Effector CD8-positive, alpha-beta T cell (primary cell): Measurements from ENCODE around the gene RIC8A.

ENCODE experiments used
- DNase-seq: peaks from one replicate; lab custom pipeline; 2025; lab: John Stamatoyannopoulos, UW

RIC8A gene

DNA sequence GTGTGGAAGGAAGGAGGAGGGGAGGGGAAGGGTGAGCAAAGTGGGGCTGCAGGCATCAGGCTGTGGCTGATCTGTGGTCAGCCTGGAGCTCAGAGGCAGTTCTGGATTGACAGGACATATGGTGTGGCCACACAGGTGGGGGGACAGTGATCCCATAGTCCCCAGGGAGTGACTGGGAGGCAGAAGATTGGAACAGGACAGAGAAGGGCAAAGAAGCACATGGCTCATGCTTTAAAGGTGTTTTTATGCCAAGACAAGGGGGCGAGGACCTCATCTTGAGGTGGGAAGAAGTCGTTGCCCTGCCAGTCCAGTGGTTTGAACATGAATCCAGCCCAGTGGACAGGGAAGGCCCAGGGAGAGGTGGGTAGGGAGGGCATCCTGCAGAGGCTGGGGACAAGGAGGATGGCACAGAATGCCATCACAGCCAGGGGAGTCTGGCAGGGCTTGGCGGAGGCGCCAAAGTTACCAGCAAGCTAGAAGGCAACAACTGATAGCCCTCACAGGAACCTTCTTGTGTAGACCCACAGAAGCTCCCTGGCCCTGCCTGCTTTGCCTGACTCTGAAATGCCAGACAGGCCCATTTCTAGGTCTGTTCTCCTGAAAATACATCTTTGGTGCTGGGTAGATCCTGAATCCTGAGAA is 3.4 kb upstream of the RIC8A start:
- DNase-seq: no peak

DNA sequence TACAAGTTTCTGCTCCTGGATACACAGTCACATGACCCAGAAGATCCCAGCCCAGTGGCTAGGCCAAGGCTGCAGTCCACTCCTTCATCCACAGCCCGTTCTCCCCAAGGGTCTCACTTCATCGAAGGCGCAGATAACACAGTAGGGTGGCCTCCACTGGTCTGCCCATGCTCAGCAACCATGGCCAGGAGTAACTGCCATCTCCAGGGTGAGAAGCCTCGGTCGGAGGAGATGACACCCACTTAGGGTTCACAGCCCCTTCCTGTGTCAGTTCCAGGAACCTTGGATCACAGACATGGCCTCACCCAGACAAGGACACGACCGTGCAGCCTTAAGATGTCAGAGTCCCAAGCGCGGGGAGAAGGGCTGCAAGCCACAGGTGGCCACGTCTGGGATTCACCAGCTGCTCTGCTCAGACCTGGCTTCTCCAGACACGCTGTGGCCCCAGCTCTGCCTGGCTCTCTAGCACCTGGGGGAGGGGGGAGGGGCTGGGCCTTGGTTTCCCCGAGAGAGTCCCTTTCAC is 2.9 kb upstream of the RIC8A start:
- DNase-seq: no peak

DNA sequence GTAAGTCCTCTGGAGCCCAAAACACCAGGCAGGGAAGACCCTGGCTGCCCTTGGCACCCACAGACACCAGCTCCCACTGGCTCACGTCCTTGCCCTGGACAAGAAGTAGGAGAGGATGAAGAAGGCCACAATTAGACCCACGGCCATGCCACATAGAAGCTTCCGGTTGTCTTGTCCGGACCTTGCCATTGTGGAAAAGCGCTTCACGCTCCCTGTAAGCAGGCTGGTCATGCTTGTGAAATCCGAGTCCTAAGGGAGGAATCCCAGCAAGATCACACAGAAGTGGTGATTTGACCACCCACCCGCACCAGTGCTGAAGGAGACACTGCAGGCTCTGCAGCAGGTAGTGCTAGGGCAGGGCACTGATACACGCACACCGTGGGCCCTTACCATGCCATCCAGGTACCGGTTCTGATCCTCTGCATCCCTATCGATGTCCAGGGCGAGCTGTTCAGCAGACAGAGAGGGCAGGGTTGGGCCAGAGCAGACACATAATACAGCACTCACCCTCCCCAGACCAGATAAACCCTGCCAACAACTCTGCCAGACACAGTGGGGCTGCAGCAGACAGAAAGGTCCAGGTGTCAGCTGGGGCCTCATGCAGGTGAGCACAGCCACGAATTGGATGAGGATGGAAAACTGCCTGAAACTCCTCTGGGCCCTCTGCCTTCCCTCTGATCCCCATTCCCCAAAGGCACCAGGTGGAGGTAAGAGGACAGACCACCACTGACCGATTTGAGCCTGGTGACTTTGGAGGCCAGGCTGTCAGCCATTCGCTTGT is 2.1 kb upstream of the RIC8A start:
- no peak for DNase-seq

DNA sequence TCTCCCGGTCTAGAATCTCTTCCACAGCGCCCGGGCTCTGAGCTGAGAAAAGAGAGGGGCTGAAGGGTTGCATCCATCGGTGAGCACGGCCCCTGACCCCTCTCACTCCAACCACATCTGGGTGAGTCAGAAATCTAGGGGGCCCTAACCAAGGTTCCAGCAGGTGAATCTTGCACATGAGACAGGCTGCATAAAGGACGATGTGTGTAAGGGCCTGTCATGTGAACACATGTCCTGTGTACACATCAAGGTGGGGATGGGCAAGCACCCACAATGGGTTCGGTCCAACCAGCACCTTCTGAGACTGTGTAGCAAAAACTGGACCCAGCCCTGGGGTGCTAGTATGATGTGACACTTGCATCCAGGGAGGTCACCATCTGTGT is 1.5 kb upstream of the RIC8A start:
- DNase-seq: no peak

DNA sequence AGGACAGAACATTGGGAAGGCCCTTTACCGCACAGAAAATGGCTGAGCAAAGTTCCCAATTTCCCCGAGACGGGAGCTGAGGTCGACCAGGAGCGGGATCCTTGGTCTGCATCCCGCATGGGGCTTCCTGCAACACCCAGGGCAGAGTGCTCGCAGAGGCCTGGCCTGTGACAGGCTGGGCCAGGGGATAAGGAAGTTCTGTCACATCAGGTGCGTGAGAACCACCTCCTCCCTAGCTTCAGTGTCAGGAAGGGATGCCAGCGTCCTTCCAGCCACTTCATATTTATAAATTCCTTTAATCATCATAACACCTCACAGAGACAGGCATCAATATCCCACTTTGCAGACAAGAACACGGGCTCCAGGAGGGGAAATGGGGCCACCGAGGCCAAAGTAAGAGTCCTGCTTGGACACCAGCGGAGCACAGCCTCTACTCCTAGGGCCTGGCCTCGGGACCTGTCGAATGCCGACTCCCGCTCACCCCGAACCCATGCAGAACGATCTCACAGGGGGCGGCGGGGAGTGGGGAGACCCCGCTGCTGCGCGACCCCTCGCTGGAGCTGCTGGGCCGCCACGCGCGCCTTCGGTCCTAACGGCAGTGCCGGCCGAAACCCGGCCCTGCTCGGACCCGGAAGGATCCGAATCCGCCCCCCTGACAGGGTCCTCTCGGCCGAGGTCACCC is 841 bp upstream of the RIC8A start:
- no peak for DNase-seq

DNA sequence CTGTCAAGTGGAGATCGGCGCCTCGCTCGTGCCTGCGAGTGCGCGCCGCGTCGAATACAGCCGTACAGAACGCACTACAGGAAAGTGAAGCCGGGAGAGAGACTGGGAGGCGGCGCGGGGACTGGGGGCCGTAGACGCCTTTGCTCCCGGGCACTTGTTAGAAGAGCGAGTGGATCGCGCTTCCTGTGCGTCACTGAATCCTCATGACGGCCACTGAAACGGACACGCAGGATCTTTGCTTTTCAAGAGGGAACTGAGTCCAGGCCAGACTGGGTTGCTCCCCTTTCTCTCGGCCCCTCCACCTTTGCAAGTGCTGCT is 314 bp downstream of the RIC8A start:
- no peak for DNase-seq

DNA sequence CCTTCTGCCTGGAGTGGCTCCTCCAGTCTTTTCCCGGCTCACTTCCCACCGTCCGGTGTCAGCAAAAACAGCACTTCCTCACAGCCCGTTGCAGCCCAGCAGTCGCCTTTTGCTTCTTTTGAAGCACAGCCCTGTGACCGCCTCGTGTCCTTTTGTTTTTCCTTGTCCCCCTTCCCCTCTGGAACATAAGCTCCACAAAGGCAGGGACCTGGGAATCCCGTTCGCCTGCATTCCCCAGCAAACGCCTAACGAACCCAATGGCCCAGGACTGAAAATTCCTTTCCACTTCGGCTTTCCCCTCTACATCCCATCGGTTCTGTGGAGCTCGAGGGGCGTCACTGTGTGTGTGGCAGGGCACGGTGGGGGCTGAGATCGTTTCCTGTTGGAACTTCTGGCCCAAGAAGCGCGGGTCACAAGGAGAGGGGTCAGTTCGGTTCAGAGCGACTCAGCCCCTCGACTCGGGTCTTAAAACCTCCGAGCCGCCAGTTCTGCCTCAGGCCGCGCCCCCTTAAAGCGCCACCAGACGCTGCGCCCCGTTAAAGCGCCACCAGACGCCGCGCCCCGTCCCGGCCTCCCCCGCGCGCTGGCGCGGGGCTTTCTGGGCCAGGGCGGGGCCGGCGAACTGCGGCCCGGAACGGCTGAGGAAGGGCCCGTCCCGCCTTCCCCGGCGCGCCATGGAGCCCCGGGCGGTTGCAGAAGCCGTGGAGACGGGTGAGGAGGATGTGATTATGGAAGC is 841 bp downstream of the RIC8A start:
- peak; percentile 71 for DNase-seq

DNA sequence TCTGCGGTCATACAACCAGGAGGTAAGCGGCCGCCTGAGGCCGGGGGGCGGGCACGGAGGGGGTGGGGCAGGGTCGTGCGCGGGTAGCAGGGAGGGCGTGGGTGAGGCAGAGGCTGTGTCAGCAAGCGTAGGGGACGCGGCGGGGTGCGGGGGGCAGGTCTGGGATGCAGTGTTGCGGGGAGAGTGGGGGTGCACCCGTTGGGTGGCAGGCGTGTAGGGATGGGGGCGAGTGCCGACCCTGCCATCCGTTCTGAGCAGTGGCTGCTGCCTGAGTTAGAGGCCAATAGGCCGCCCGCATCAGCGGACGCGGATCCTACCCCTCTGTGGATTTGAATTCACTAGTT is 1.4 kb downstream of the RIC8A start:
- no peak for DNase-seq

DNA sequence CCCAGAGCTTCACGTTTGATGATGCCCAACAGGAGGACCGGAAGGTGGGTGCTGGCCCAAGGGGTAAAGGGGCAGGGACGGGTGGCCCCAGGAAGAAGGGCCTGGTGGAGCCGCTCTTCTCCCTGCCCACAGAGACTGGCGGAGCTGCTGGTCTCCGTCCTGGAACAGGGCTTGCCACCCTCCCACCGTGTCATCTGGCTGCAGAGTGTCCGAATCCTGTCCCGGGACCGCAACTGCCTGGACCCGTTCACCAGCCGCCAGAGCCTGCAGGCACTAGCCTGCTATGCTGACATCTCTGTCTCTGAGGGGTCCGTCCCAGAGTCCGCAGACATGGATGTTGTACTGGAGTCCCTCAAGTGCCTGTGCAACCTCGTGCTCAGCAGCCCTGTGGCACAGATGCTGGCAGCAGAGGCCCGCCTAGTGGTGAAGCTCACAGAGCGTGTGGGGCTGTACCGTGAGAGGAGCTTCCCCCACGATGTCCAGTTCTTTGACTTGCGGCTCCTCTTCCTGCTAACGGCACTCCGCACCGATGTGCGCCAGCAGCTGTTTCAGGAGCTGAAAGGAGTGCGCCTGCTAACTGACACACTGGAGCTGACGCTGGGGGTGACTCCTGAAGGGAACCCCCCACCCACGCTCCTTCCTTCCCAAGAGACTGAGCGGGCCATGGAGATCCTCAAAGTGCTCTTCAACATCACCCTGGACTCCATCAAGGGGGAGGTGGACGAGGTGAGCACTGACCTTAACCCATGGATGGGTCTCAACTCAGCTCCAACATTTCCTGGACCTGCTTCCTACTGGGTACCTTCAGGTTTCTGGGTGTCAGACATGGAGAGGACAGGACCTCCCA is 2.0 kb downstream of the RIC8A start:
- no peak for DNase-seq

DNA sequence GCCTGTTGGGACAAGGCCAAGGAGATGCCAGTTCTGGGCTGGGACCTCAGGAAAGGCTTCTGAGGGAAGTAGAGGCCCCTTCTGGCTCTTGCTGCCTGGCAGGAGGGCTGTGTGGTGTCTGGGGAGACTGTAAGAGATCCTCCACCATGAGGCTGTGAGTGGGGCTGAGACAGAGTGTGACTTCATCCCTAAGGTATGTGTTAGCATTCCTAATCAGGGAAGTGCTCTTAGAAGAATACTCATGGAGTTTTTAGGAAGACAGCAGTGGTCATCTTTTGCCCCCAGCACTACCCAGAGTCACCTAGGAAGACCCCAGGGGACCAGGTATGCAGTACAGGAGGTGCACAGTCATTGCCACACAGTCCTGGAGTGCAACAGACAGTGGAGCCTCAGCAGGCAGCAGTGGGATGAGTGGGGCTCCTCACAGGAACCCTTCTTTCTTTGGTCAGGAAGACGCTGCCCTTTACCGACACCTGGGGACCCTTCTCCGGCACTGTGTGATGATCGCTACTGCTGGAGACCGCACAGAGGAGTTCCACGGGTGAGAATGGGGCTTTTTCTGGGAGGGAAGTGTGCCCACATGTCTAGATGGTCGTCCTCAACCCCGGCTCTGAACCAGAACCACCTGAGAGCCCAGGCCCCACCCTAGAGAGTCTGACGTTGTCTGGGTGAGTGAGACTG is 2.8 kb downstream of the RIC8A start:
- DNase-seq: no peak

DNA sequence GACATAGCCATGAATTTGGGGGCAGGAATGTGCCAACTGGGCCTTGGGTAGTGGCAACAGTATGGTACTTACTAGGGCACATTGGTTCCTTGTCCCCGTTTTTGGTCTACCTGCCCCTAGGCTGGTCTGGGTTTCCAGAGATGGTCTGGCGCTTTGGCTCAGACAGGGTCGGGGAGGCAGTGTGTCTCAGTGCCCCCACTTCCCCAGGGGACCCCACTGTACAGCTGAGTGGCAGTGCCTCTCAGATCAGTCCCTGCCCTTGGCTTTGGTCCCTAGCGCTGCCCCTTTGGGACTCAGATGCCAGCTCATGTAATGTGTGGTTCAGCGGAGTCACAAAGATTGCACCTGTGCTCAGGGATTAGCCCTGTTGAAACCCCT is 3.3 kb downstream of the RIC8A start:
- no peak for DNase-seq

DNA sequence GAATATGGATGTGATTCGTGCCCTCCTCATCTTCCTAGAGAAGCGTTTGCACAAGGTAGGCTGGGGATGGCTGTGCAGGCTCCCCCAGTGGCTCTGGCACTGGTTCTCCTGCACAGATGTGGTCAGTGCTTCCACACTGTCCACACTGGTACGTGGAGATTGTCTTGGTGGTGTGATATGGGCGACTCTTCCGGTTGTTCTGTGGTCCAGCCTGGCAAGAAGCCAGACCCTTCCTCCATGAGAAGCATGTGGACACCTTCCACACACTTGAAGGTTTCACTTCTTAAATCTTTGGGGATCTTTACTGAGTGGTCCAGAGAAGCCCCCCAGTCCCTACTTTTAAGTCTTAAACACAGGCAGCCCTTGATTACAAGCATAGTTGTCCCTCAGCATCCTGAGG is 3.8 kb downstream of the RIC8A start:
- no peak for DNase-seq

DNA sequence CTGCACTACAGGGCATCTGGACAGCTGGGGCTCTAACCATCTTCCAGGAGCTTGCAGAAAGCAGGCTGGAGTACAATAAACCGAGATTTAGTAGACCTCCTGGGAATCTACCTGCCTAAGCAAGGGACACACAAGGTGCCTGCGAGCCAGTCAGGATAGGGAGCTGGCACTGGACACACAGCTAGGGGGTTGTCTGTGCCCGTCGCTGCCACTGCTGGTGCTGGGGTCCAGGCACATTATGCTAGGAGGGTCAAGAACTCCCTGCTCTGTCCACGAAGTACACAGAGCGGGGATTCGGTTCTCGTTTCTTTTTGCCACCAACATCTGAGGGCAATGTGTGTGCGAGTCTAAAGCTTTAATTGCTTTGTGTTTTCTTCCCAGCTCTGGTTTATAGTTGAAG is 4.2 kb downstream of the RIC8A start:
- DNase-seq: no peak

DNA sequence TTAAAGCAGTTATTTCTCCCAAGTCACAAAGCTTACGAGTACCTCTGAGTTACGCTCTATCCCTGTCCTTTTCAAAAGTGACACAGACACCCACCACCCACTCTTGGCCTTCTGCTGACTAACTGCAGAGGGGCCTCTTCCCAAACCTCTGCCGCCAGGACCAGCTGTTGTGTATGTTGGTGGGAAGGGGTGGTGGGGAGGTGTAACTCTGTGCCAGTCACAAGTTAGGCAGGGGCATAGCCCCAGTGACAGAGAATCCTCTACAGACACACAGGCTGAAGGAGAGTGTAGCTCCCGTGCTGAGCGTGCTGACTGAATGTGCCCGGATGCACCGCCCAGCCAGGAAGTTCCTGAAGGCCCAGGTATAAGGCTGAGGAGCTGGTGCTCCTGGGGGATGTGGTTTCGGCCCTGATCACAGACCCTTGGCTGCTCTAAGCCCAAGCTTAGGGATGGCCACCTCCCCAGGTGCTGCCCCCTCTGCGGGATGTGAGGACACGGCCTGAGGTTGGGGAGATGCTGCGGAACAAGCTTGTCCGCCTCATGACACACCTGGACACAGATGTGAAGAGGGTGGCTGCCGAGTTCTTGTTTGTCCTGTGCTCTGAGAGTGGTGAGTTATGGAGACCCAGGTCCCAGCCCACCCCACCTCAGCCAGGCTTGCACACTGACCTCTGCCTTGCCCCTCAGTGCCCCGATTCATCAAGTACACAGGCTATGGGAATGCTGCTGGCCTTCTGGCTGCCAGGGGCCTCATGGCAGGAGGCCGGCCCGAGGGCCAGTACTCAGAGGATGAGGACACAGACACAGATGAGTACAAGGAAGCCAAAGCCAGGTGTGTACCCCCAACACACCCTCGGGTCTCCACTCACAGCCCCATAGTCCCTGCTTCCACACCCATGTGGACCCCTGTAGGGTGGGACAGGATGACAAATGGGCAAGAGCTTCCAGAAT is 4.9 kb downstream of the RIC8A start:
- DNase-seq: no peak

DNA sequence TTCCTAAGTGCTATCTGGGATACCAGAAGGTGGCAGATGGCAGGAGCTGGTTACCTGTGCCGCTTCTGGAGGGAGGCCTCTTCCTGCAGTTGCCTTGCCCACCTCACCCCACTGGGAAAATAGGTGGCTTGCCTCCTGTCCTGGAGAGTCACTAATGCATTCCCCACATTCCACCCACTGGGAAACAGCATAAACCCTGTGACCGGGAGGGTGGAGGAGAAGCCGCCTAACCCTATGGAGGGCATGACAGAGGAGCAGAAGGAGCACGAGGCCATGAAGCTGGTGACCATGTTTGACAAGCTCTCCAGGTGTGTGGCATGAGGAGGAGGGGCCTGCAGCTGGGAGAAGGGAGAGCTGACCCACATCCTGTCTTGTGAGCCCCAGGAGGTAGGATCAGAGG is 5.6 kb downstream of the RIC8A start:
- DNase-seq: no peak

DNA sequence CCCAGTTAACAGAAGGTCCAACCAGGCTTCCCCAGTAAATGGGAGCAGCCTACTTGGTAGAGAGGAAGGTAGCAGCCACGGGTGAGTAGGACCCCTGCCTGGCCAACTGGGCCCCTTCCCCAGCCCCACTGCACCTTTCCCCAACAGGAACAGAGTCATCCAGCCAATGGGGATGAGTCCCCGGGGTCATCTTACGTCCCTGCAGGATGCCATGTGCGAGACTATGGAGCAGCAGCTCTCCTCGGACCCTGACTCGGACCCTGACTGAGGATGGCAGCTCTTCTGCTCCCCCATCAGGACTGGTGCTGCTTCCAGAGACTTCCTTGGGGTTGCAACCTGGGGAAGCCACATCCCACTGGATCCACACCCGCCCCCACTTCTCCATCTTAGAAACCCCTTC is 6.6 kb downstream of the RIC8A start:
- no peak for DNase-seq

DNA sequence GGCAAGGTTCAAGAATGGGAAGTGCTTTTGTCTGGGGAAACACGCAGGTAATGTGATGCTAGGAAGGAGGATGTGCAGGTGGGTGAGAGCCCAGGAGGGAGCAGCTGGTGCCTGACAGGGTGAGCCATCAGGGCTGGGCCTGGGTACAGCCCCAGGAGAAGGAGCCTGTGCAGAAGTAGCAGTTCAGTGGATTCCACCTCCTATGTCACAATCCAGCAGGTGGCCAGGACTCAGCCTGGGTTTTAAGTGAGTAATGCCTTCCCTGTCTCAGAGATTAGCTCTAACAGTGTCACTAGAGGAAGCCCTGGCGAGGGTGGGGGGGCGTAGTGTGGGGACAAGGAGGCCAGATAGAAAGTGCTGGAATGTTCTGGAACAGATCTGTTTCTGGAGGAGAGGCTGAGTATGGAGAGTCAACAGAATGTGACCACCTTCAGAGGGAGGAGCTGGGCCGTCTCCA is 8.1 kb downstream of the RIC8A start:
- DNase-seq: no peak

DNA sequence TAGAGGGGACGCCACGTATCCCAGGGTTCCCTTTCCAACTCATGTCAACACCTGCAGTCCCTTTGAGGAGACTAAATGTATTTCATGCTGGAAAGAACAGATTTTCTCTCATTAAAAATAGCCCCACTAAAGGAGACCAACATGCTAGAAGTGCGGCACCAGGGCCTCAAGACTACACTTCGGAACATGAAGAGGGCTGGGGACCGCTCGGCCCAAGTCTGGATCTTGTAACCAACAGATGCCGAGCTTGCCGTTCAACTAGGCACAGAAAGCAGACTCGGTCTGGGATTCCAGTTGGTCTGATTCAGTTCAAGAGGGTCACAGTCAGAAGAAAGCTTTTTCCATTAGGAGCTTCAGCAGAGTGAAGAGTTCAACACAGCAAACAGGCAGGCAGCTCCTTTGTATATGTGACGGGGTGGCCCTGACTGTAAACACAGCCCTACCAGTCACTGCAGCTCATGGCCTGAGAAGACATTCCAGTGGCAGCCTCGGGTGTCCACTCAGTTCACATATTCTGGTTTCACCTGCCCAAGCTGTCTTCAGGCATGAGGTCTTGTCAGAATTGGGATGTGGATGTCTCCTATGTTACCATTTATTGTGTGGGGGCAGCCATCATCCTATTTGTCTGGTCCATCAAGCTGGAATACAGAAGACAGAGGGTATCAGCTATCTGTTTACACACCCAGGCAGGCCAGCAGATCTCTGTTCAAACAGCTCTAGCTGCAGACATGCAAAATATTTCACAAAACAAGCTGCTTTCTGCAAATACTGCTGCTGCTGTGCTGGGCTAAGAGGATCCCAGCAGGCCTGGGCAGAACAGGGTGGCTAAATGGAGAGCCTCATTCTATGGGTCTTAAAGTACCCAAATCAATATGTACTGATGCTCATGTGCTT is 8.8 kb downstream of the RIC8A start:
- DNase-seq: no peak

DNA sequence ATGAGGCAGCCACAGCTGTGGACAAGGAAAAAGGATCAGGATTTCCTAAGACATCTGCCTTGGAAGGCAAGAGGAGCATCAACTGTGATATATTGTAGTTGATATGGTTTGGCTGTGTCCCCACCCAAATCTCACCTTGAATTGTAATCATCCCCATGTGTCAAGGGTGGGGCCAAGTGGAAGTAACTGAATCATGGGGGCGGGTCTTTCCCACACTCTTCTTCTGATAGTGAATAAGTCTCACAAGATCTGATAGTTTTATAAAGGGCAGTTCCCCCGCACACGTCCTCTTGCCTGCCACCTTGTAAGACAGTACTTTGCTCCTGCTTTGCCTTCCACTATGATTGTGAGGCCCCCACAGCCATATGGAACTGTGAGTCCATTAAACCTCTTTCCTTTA is 10.2 kb downstream of the RIC8A start:
- DNase-seq: no peak
